NOMO-1 (cell line): ENCODE data around the gene DIPK1A.
A peak's percentile ranks its signal among the peaks of the same experiment; 100 is the strongest.

ENCODE experiments used
- DNase-seq, 2 experiments: peaks; one replicate each; lab custom pipeline; 2025; ENCODE audit not compliant: unreplicated experiment in 2 of 2; lab: John Stamatoyannopoulos, UW

The DIPK1A gene

DNA sequence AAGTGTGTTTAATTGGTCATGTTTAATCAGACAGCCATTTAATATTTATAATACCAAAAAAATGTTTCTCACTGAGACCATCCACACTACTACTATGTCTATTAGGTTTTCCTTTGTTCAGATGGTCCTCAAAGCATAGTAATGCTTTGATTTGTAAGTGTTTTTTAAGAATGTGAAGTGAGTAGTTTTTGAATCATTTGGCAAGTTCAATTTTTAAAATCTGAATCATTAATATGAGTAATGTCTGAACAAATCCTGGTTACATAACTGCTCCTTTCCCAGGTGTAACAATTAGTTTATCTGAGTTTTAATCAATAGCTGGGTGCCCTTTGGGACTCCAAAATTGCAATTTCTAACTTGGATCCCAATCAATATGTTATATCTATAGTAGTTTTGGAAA, 152.9 kb downstream of the DIPK1A start:
- DNase-seq, result no peak

- no peak for DNase-seq
Observed at GRCh38 chr1:92805216-92805615, 156.0 kb downstream of the DIPK1A start.

DNA sequence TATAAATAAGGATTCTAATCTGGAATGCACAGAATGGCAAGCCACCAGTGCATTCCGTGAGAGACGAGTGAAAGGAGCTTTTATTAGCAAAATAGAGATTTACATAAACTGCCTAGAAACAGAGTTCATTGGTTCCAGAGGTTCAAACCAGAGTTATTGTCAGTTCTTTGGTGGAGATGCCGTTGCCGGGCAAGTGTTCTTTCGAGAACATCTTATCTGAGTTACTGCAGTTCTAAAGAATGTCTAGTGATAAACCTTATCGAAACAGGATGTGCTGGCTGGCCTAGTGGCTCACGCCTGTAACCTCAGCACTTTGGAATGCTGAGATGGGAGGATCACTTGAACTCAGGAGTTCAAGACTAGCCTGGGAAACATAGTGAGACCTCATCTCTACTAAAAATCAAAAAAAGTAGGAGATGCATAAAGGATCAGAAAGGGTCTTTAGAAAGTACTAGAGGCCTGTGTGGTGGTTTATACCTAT, 156.5 kb downstream of the DIPK1A start:
- peak in 1 of 2 experiments; percentile 39 for DNase-seq

GRCh38 chr1:92803140-92803887, 157.9 kb downstream of the DIPK1A start:
- no peak for DNase-seq

- no peak for DNase-seq
Observed at GRCh38 chr1:92797961-92798360, 163.3 kb downstream of the DIPK1A start.

- no peak for DNase-seq
Observed at GRCh38 chr1:92797297-92797696, 164.0 kb downstream of the DIPK1A start.

GRCh38 chr1:92795166-92795565, 166.1 kb downstream of the DIPK1A start:
- DNase-seq, result no peak

GRCh38 chr1:92792340-92792782, 168.9 kb downstream of the DIPK1A start:
- no peak for DNase-seq
